ENCODE results near the gene TMIGD3. TPM values are rescaled to one million over a fixed set of nuclear protein-coding genes. Genes with fewer than 3 reads are reported as not detected.

The TMIGD3 gene
- total RNA-seq, 1 experiment from 2014 or later: not detected

- CTCF ChIA-PET: no interaction called here
- POLR2A ChIA-PET: no interaction called here
- ATAC-seq (no peak), DNase-seq (ENCODE audit: low spot score) (no peak)
- Mint-ChIP-seq H3K9me3 (no peaks in the 10 kb centered on the region), H3K36me3 (no peaks in the 10 kb centered on the region), H3K4me1 (peaks cover 14% of the 10 kb centered on the region), H3K27me3 (ENCODE audit: low read depth) (peaks cover 10% of the 10 kb centered on the region), H3K27ac (no peak overlapping the region), H3K4me3 (no peak overlapping the region)
- TF ChIP-seq ATF6 (CRISPR knock-in tag; IDR thresholded peaks at IDR 0.05): no peak
- TF ChIP-seq ZNF138 (CRISPR knock-in tag; conservative IDR thresholded peaks at IDR 0.05): no peak
- no peak for TF ChIP-seq STAT6 (CRISPR knock-in tag; conservative IDR thresholded peaks at IDR 0.05; ENCODE audit: low read depth)
- TF ChIP-seq IRF1 (CRISPR knock-in tag; IDR thresholded peaks at IDR 0.05): no peak
- TF ChIP-seq PREB (CRISPR knock-in tag; IDR thresholded peaks at IDR 0.05; ENCODE audit: borderline replicate concordance): no peak
- no peak for TF ChIP-seq USF2 (CRISPR knock-in tag; IDR thresholded peaks at IDR 0.05)
- no peak for TF ChIP-seq IRF2 (CRISPR knock-in tag; IDR thresholded peaks at IDR 0.05; ENCODE audit: borderline replicate concordance, low read depth)
- no peak for TF ChIP-seq FOXP4 (CRISPR knock-in tag; IDR thresholded peaks at IDR 0.05)
- TF ChIP-seq ZNF425 (CRISPR knock-in tag; conservative IDR thresholded peaks at IDR 0.05): no peak
- no peak for TF ChIP-seq ZNF121 (CRISPR knock-in tag; IDR thresholded peaks at IDR 0.05)
- no peak for TF ChIP-seq FOXP1 (CRISPR knock-in tag; IDR thresholded peaks at IDR 0.05; ENCODE audit: borderline replicate concordance)
- TF ChIP-seq ATF3 (CRISPR knock-in tag; conservative IDR thresholded peaks at IDR 0.05): no peak
- no peak for TF ChIP-seq ZNF396 (CRISPR knock-in tag; IDR thresholded peaks at IDR 0.05; ENCODE audit: borderline replicate concordance)
- no peak for TF ChIP-seq ESRRA (CRISPR knock-in tag; IDR thresholded peaks at IDR 0.05; ENCODE audit: borderline replicate concordance)
Observed at GRCh38 chr1:111513410-111514020, 10.1 kb upstream of the TMIGD3 start.
